Measurements from ENCODE around the gene GNGT2.

GRCh38 chr17:49191917-49192741 lies 18.2 kb downstream of the GNGT2 start:
- TF ChIP-seq, protein P1, sequence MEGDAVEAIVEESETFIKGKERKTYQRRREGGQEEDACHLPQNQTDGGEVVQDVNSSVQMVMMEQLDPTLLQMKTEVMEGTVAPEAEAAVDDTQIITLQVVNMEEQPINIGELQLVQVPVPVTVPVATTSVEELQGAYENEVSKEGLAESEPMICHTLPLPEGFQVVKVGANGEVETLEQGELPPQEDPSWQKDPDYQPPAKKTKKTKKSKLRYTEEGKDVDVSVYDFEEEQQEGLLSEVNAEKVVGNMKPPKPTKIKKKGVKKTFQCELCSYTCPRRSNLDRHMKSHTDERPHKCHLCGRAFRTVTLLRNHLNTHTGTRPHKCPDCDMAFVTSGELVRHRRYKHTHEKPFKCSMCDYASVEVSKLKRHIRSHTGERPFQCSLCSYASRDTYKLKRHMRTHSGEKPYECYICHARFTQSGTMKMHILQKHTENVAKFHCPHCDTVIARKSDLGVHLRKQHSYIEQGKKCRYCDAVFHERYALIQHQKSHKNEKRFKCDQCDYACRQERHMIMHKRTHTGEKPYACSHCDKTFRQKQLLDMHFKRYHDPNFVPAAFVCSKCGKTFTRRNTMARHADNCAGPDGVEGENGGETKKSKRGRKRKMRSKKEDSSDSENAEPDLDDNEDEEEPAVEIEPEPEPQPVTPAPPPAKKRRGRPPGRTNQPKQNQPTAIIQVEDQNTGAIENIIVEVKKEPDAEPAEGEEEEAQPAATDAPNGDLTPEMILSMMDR (IDR thresholded peaks at IDR 0.05) = peak in 3 of 6 experiments; percentile 12 to 33 (median 25)
- peak in 2 of 4 donors; percentile 18 to 41 for TF ChIP-seq POLR2A (IDR thresholded peaks at IDR 0.05)

Measured in esophagus squamous epithelium (tissue), 4 donors.